Osteocyte (in vitro differentiated cells): Measurements from ENCODE around the gene DPP10. TPM values are rescaled to one million over a fixed set of nuclear protein-coding genes. Genes with fewer than 3 reads are reported as not detected.

ENCODE experiments used
- DNase-seq: peaks from one replicate; pipeline ENCODE4 v3.0.0; 2021; ENCODE audit warnings: mixed read lengths; ENCODE audit not compliant: unreplicated experiment; ENCODE audit errors: extremely low spot score
- H3K27ac Mint-ChIP-seq: one replicate; pipeline ENCODE4 v1.8.0; 2021; ENCODE audit warnings: mild to moderate bottlenecking, mixed read lengths; ENCODE audit not compliant: unreplicated experiment
- H3K27me3 Mint-ChIP-seq: one replicate; pipeline ENCODE4 v1.8.0; 2021; ENCODE audit warnings: mixed read lengths; ENCODE audit not compliant: unreplicated experiment
- H3K36me3 Mint-ChIP-seq: one replicate; pipeline ENCODE4 v1.8.0; 2021; ENCODE audit warnings: mixed read lengths; ENCODE audit not compliant: unreplicated experiment
- H3K4me1 Mint-ChIP-seq: one replicate; pipeline ENCODE4 v1.8.0; 2021; ENCODE audit warnings: mixed read lengths; ENCODE audit not compliant: unreplicated experiment
- H3K4me3 Mint-ChIP-seq: one replicate; pipeline ENCODE4 v1.8.0; 2021; ENCODE audit warnings: mild to moderate bottlenecking, moderate library complexity, mixed read lengths; ENCODE audit not compliant: unreplicated experiment
- H3K9me3 Mint-ChIP-seq: one replicate; pipeline ENCODE4 v1.8.0; 2021; ENCODE audit warnings: mixed read lengths; ENCODE audit not compliant: unreplicated experiment
- total RNA-seq: library from RNA; stranded (reverse); gene quantifications from 2 replicates; pipeline ENCODE4 v1.2.1, GENCODE V29; 2021
- TF ChIP-seq, protein P1 (sequence below): fragments of 200-600 bp; sonication (generic); IDR thresholded peaks from 2 replicates; pipeline ENCODE4 v1.5.0; 2021; ENCODE audit warnings: antibody characterized with exemption, mild to moderate bottlenecking, moderate library complexity

Gene DPP10
- total RNA-seq, 1 donor from 2014 or later: not detected

DNA sequence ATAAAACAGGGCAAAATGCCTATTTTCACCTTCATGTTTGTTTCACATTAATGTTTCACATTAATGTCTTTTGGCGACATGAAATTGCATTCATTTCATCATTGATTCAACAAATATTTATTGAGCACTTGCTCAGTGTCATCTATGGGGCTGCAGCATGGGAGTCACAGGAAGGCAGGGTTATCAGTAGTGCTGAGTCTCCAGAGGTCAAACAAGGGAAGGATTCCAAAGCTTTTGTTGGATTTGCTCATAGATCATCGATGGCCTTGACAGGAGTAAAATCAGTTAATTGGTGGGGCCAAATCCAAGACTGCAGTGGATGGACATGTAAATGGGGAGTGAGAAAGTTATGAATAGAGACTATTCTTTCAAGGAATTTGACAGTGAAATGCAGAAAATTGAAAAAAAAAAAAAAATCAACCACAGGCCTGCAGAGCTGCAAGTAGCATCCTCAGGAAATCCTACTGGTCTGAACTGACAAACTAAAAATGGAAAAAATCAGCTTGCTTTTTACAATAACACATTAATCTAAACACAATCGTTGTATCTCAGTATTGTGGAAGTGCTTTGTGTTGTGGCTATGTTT lies 1290.8 kb downstream of the DPP10 start:
- peaks cover 21% of the 10 kb centered on the region for H3K9me3 Mint-ChIP-seq
- no peaks in the 10 kb centered on the region for H3K27me3 Mint-ChIP-seq
- TF ChIP-seq, protein P1, sequence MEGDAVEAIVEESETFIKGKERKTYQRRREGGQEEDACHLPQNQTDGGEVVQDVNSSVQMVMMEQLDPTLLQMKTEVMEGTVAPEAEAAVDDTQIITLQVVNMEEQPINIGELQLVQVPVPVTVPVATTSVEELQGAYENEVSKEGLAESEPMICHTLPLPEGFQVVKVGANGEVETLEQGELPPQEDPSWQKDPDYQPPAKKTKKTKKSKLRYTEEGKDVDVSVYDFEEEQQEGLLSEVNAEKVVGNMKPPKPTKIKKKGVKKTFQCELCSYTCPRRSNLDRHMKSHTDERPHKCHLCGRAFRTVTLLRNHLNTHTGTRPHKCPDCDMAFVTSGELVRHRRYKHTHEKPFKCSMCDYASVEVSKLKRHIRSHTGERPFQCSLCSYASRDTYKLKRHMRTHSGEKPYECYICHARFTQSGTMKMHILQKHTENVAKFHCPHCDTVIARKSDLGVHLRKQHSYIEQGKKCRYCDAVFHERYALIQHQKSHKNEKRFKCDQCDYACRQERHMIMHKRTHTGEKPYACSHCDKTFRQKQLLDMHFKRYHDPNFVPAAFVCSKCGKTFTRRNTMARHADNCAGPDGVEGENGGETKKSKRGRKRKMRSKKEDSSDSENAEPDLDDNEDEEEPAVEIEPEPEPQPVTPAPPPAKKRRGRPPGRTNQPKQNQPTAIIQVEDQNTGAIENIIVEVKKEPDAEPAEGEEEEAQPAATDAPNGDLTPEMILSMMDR: no peak
- DNase-seq: no peak
- no peak overlapping the region for H3K4me3 Mint-ChIP-seq
- H3K27ac Mint-ChIP-seq: no peak overlapping the region
- H3K36me3 Mint-ChIP-seq: no peaks in the 10 kb centered on the region
- H3K4me1 Mint-ChIP-seq: no peaks in the 10 kb centered on the region

DNA sequence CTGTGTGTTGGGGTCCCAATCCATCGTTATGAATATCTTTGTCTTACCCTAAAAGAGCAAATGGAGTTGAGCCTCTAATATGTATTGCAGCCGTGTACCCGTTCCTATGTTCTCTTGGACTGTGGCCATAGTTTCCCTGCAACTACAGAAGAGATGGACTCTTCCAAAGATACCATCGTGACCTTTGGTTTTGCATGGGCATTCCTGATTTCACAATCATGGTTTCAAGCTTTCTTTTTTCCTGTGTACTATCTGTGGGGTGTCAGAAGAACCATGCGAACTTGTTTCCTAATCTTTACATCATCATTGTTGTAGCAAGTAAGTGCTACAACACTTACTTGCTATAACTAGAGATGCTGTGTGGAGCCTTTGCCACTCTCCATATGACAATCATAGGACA lies 1295.7 kb downstream of the DPP10 start:
- TF ChIP-seq, protein P1: no peak
- Mint-ChIP-seq H3K27ac (no peak overlapping the region), H3K4me1 (no peaks in the 10 kb centered on the region), H3K27me3 (no peaks in the 10 kb centered on the region), H3K4me3 (no peak overlapping the region), H3K36me3 (no peaks in the 10 kb centered on the region), H3K9me3 (peaks cover 15% of the 10 kb centered on the region)
- no peak for DNase-seq

DNA sequence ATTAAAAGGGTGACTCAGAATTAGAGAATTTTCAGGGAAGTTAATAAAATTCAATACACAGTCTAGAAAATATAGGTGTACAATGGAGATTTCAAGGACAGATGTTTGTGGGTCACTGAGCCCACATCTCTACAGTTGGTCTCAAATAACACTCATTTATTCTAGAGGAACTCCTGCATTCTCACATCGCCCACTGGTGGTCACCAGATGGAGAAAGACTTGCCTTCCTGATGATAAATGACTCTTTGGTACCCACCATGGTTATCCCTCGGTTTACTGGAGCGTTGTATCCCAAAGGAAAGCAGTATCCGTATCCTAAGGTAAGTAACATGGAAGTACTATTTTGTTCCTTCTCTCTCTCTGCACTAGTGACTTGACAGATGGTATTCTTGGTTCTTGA lies 1297.1 kb downstream of the DPP10 start:
- Mint-ChIP-seq H3K36me3 (no peaks in the 10 kb centered on the region), H3K27me3 (no peaks in the 10 kb centered on the region), H3K27ac (no peak overlapping the region), H3K4me1 (no peaks in the 10 kb centered on the region), H3K9me3 (peaks cover 12% of the 10 kb centered on the region), H3K4me3 (no peak overlapping the region)
- TF ChIP-seq, protein P1: no peak
- no peak for DNase-seq

DNA sequence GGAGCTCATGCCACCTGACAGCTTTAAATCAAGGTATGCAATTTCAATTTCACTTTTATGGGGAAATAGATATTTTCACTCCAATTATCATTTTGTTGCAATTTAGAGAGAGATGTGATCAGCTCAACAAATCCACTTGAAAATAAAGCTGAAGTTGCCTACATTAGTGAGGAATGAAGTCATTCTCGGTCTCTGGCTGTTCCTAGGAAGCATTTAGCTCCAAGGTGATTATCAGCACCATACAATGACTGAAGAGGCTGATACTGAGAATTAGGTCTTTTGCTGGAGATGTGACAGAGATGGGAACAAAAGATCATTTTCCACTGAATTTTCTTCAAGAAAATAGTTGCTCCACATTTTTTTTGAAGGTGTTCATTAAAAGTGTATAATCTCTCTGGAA lies 1303.7 kb downstream of the DPP10 start:
- no peaks in the 10 kb centered on the region for H3K36me3 Mint-ChIP-seq
- no peaks in the 10 kb centered on the region for H3K4me1 Mint-ChIP-seq
- TF ChIP-seq, protein P1: no peak
- H3K9me3 Mint-ChIP-seq: peaks cover 8% of the 10 kb centered on the region
- H3K27me3 Mint-ChIP-seq: no peaks in the 10 kb centered on the region
- H3K27ac Mint-ChIP-seq: no peak overlapping the region
- no peak overlapping the region for H3K4me3 Mint-ChIP-seq
- no peak for DNase-seq

DNA sequence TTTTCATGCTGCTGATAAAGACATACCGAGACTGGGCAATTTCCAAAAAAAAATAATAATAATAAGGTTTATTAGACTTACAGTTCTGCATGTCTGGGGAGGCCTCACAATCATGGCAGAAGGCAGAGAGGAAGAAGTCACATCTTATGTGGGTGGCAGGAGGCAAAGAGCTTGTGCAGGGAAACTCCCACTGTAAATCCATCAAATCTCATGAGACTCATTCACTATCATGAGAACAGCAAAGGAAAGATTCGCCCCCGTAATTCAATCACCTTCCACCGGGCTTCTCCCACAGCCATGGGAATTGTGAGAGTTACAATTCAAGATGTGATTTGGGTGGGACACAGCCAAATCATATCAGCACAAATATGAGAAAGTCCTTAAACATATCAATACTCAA lies 1314.8 kb downstream of the DPP10 start:
- Mint-ChIP-seq H3K9me3 (peaks cover 11% of the 10 kb centered on the region), H3K27ac (no peak overlapping the region), H3K4me3 (no peak overlapping the region), H3K4me1 (no peaks in the 10 kb centered on the region), H3K36me3 (no peaks in the 10 kb centered on the region), H3K27me3 (no peaks in the 10 kb centered on the region)
- TF ChIP-seq, protein P1: no peak
- DNase-seq: no peak
